ENCODE measurements around the gene FKBP5. TPM values are rescaled to one million over a fixed set of nuclear protein-coding genes. Genes with fewer than 3 reads are reported as not detected.
A peak's percentile ranks its signal among the peaks of the same experiment; 100 is the strongest.

Gene FKBP5
- total RNA-seq, 2 donors from 2014 or later, result 27.0 to 53.3 TPM

DNA sequence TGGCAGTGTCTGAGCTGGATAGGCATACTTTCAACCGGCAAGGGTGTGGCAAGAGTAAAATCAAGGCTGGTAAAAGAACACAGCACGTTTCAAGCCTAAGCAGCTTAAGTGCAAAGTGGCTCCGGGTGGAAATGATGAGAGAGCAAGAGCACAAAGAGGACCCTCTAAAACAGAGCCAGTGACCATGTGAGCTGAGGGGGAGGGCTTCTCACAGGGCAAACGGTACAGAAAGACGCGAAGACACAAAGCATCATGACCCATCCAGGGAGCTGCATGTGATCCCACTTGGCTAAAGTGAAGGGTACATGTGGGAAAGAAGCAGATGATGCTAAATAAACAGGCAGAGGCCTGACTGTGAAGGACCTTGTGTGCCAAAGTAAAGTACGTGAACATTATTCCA, 25.7 kb downstream of the FKBP5 start:
- peak; percentile 52 for DNase-seq
- H3K9me3 ChIP-seq (ENCODE audit: control insufficient read depth, low read length), result no peaks in the 10 kb centered on the region
- 46 to 53% methylated on average over 7 of the region's 7 CpGs for WGBS, 2 experiments (ENCODE audit: insufficient coverage in 1 of 2, insufficient read length in 1 of 2)

DNA sequence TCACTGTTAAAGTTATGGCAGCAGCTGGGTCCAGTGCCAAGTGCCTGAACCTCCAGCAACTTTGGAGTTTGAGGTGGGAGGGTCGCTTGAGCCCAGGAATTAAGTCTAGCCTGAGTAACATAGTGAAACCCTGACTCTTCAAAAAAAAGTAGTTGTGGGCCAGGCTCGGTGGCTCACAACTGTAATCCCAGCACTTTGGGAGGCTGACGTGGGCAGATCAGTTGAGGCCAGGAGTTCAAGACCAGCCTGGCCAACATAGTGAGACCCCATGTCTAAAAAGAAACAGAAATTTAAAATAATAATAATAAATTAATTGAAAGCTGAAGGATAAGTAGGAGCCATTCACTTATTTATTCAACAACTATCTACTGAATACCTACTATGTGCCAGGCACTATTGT, 33.8 kb downstream of the FKBP5 start:
- DNase-seq, result no peak
- TF ChIP-seq, protein P1, sequence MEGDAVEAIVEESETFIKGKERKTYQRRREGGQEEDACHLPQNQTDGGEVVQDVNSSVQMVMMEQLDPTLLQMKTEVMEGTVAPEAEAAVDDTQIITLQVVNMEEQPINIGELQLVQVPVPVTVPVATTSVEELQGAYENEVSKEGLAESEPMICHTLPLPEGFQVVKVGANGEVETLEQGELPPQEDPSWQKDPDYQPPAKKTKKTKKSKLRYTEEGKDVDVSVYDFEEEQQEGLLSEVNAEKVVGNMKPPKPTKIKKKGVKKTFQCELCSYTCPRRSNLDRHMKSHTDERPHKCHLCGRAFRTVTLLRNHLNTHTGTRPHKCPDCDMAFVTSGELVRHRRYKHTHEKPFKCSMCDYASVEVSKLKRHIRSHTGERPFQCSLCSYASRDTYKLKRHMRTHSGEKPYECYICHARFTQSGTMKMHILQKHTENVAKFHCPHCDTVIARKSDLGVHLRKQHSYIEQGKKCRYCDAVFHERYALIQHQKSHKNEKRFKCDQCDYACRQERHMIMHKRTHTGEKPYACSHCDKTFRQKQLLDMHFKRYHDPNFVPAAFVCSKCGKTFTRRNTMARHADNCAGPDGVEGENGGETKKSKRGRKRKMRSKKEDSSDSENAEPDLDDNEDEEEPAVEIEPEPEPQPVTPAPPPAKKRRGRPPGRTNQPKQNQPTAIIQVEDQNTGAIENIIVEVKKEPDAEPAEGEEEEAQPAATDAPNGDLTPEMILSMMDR (conservative IDR thresholded peaks at IDR 0.05), result no peak
- no peaks in the 10 kb centered on the region for H3K4me1 Mint-ChIP-seq
- 89 to 95% methylated on average over 3 of the region's 3 CpGs for WGBS, 2 experiments (ENCODE audit: insufficient coverage in 1 of 2, insufficient read length in 1 of 2)
- Histone ChIP-seq H3K27me3 (ENCODE audit: control insufficient read depth, insufficient read depth, low read length, poor library complexity, severe bottlenecking) (no peaks in the 10 kb centered on the region), H3K36me3 (ENCODE audit: control insufficient read depth, insufficient read depth, low read length) (no peaks in the 10 kb centered on the region), H3K4me3 (ENCODE audit: low read length) (no peak overlapping the region), H3K27ac (ENCODE audit: low read depth, low read length) (no peak overlapping the region), H3K9me3 (ENCODE audit: control insufficient read depth, low read length) (peaks cover 7% of the 10 kb centered on the region), H3K9ac (ENCODE audit: extremely low read depth, low read length, poor library complexity, severe bottlenecking) (no peak overlapping the region), H3K4me1 (ENCODE audit: control insufficient read depth, insufficient read depth, low read length) (no peaks in the 10 kb centered on the region)
- no peaks in the 10 kb centered on the region for H3K27me3 Mint-ChIP-seq (ENCODE audit: insufficient read depth)
- H3K36me3 Mint-ChIP-seq (ENCODE audit: low read depth), result peaks cover 12% of the 10 kb centered on the region
- no peak overlapping the region for H3K4me3 Mint-ChIP-seq
- no peak overlapping the region for H3K27ac Mint-ChIP-seq
- H3K9me3 Mint-ChIP-seq, result peaks cover 17% of the 10 kb centered on the region

More for the DNA sequence above, 25.7 kb downstream of the FKBP5 start:
- H3K27me3 Mint-ChIP-seq (ENCODE audit: insufficient read depth), result no peaks in the 10 kb centered on the region
- TF ChIP-seq, protein P1 (conservative IDR thresholded peaks at IDR 0.05), result no peak
- no peak overlapping the region for H3K27ac Mint-ChIP-seq
- Histone ChIP-seq H3K36me3 (ENCODE audit: control insufficient read depth, insufficient read depth, low read length) (no peaks in the 10 kb centered on the region), H3K4me3 (ENCODE audit: low read length) (no peak overlapping the region), H3K4me1 (ENCODE audit: control insufficient read depth, insufficient read depth, low read length) (no peaks in the 10 kb centered on the region), H3K27me3 (ENCODE audit: control insufficient read depth, insufficient read depth, low read length, poor library complexity, severe bottlenecking) (no peaks in the 10 kb centered on the region), H3K9ac (ENCODE audit: extremely low read depth, low read length, poor library complexity, severe bottlenecking) (no peak overlapping the region), H3K27ac (ENCODE audit: low read depth, low read length) (peak overlapping the region; percentile 73)
- H3K4me3 Mint-ChIP-seq, result no peak overlapping the region
- H3K9me3 Mint-ChIP-seq, result no peaks in the 10 kb centered on the region
- H3K4me1 Mint-ChIP-seq, result peaks cover under 1% of the 10 kb centered on the region
- H3K36me3 Mint-ChIP-seq (ENCODE audit: low read depth), result no peaks in the 10 kb centered on the region

DNA sequence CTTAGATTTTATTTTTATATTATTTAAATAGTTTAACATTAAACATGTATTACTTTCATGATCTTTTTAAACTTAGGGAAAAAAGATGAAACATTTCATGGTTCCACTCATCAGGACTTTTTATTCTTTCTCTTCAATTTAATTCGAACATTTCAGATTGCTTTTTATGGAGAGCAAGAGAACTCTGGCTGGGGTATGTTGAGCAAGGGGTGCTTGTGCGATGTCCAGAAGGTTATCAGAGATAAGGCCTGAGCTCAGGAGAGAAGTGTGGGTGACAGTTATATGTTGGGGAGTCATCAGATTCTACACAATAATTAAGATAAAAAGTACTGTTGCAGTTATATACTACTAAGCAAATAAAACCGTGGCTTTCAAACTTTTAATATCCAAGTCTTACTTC, 37.5 kb downstream of the FKBP5 start:
- Histone ChIP-seq H3K9ac (ENCODE audit: extremely low read depth, low read length, poor library complexity, severe bottlenecking) (no peak overlapping the region), H3K9me3 (ENCODE audit: control insufficient read depth, low read length) (peaks cover 7% of the 10 kb centered on the region), H3K27ac (ENCODE audit: low read depth, low read length) (no peak overlapping the region), H3K36me3 (ENCODE audit: control insufficient read depth, insufficient read depth, low read length) (no peaks in the 10 kb centered on the region), H3K27me3 (ENCODE audit: control insufficient read depth, insufficient read depth, low read length, poor library complexity, severe bottlenecking) (no peaks in the 10 kb centered on the region), H3K4me3 (ENCODE audit: low read length) (no peak overlapping the region), H3K4me1 (ENCODE audit: control insufficient read depth, insufficient read depth, low read length) (no peaks in the 10 kb centered on the region)
- TF ChIP-seq, protein P1 (conservative IDR thresholded peaks at IDR 0.05), result no peak
- no peak overlapping the region for H3K27ac Mint-ChIP-seq
- 94 to 100% methylated on average over 1 to 3 of the region's 3 CpGs for WGBS, 2 experiments (ENCODE audit: insufficient coverage in 1 of 2, insufficient read length in 1 of 2)
- no peak overlapping the region for H3K4me3 Mint-ChIP-seq
- H3K27me3 Mint-ChIP-seq (ENCODE audit: insufficient read depth), result no peaks in the 10 kb centered on the region
- H3K4me1 Mint-ChIP-seq, result peaks cover 16% of the 10 kb centered on the region
- DNase-seq, result no peak
- peaks cover 7% of the 10 kb centered on the region for H3K36me3 Mint-ChIP-seq (ENCODE audit: low read depth)
- peaks cover 17% of the 10 kb centered on the region for H3K9me3 Mint-ChIP-seq
